IMR-90 (cell line): ENCODE results near the gene FRY. TPM values are rescaled to one million over a fixed set of nuclear protein-coding genes. Genes with fewer than 3 reads are reported as not detected.

ENCODE experiments used
- ATAC-seq: fragments of 200-7000 bp; cut with Tn5 transposase; 2 replicates; pipeline ENCODE4 v1.9.1; 2020; ENCODE audit warnings: low read depth, mild to moderate bottlenecking, moderate library complexity
- BruUV-seq: library from RNA; stranded (reverse); fragments of 400-500 nt; replicated peaks from 2 replicates; lab custom pipeline; 2021; lab: Mats Ljungman, UMichigan
- CTCF ChIA-PET: fragments of 300-600 bp; formaldehyde crosslinking; extraction: SDS; loops from one replicate; lab custom pipeline; 2021; ENCODE audit warnings: antibody characterized with exemption; lab: Yijun Ruan, JAX
- POLR2A ChIA-PET: fragments of 300-600 bp; sonication (Branson Sonifier 250); formaldehyde crosslinking; loops from one replicate; lab custom pipeline; 2022; ENCODE audit warnings: antibody characterized with exemption; ENCODE audit not compliant: unreplicated experiment; lab: Charles Lee
- DNase-seq: peaks from one replicate; pipeline ENCODE4 v3.0.0; 2013
- H2AFZ ChIP-seq: replicated peaks from 2 replicates; pipeline ENCODE3; 2013; ENCODE audit warnings: low read length, mild to moderate bottlenecking; ENCODE audit not compliant: poor library complexity
- H2AK5ac ChIP-seq: 2 replicates; pipeline ENCODE4 v1.6.1; 2013; ENCODE audit warnings: low read depth, low read length, inconsistent platforms
- H2AK9ac ChIP-seq: replicated peaks from 2 replicates; pipeline ENCODE3; 2013; ENCODE audit warnings: mild to moderate bottlenecking, low read depth, low read length, moderate library complexity; ENCODE audit not compliant: poor library complexity
- H2BK120ac ChIP-seq: 2 replicates; pipeline ENCODE4 v1.6.1; 2013; ENCODE audit warnings: low read depth, low read length, inconsistent platforms
- H2BK15ac ChIP-seq: 3 replicates; pipeline ENCODE4 v1.6.1; 2013; ENCODE audit warnings: low read depth, low read length, inconsistent platforms
- H2BK20ac ChIP-seq: 2 replicates; pipeline ENCODE4 v1.6.1; 2013; ENCODE audit warnings: low read depth, mild to moderate bottlenecking, inconsistent platforms, low read length, moderate library complexity
- H2BK5ac ChIP-seq: 2 replicates; pipeline ENCODE4 v1.6.1; 2013; ENCODE audit warnings: mild to moderate bottlenecking, low read depth, low read length, inconsistent platforms; ENCODE audit not compliant: poor library complexity, severe bottlenecking
- H3K14ac ChIP-seq: replicated peaks from 2 replicates; pipeline ENCODE4 v1.6.1; 2013; ENCODE audit warnings: low read depth, low read length, inconsistent platforms
- H3K18ac ChIP-seq: 2 replicates; pipeline ENCODE4 v1.6.1; 2013; ENCODE audit warnings: low read depth, low read length, control low read depth
- H3K23ac ChIP-seq: 2 replicates; pipeline ENCODE4 v1.6.1; 2013; ENCODE audit warnings: low read depth, low read length, inconsistent platforms
- H3K27ac ChIP-seq: 2 replicates; pipeline ENCODE4 v1.5.1; 2013; ENCODE audit warnings: mild to moderate bottlenecking, control low read depth, low read length; ENCODE audit not compliant: insufficient read depth
- H3K27me3 ChIP-seq: 2 replicates; pipeline ENCODE4 v1.6.1; 2013; ENCODE audit warnings: low read length; ENCODE audit not compliant: control insufficient read depth, insufficient read depth
- H3K36me3 ChIP-seq: 2 replicates; pipeline ENCODE4 v1.6.1; 2013; ENCODE audit warnings: low read length, mixed read lengths; ENCODE audit not compliant: control insufficient read depth, insufficient read depth
- H3K4ac ChIP-seq: 2 replicates; pipeline ENCODE4 v1.6.1; 2013; ENCODE audit warnings: low read depth, low read length, inconsistent platforms
- H3K4me1 ChIP-seq: 2 replicates; pipeline ENCODE4 v1.6.1; 2013; ENCODE audit warnings: low read length, mixed read lengths; ENCODE audit not compliant: control insufficient read depth, insufficient read depth
- H3K4me2 ChIP-seq: 2 replicates; pipeline ENCODE4 v1.6.1; 2013; ENCODE audit warnings: low read depth, mild to moderate bottlenecking, control low read depth, low read length, moderate library complexity
- H3K4me3 ChIP-seq: 2 replicates; pipeline ENCODE4 v1.5.1; 2013; ENCODE audit warnings: low read depth, mild to moderate bottlenecking, control low read depth, low read length, moderate library complexity; ENCODE audit not compliant: insufficient read depth
- H3K56ac ChIP-seq: 2 replicates; pipeline ENCODE4 v1.6.1; 2013; ENCODE audit warnings: low read length, inconsistent platforms; ENCODE audit not compliant: insufficient read depth; ENCODE audit errors: extremely low read depth
- H3K79me1 ChIP-seq, 2 experiments: 2 replicates each; pipeline ENCODE4 v1.6.1; 2013; ENCODE audit warnings: low read length in 2 of 2, inconsistent platforms in 1 of 2, low read depth in 1 of 2
- H3K9ac ChIP-seq: 2 replicates; pipeline ENCODE4 v1.6.1; 2013; ENCODE audit warnings: low read depth, low read length, control low read depth
- H3K9me1 ChIP-seq: 2 replicates; pipeline ENCODE4 v1.6.1; 2013; ENCODE audit warnings: low read length, inconsistent platforms; ENCODE audit not compliant: insufficient read depth
- H3K9me3 ChIP-seq: 2 replicates; pipeline ENCODE4 v1.6.1; 2013; ENCODE audit warnings: low read length; ENCODE audit not compliant: control insufficient read depth, insufficient read depth
- H4K20me1 ChIP-seq: 2 replicates; pipeline ENCODE4 v1.6.1; 2013; ENCODE audit warnings: low read length, inconsistent platforms; ENCODE audit not compliant: insufficient read depth
- H4K5ac ChIP-seq: 2 replicates; pipeline ENCODE4 v1.6.1; 2013; ENCODE audit warnings: mild to moderate bottlenecking, low read depth, low read length, control low read depth
- H4K8ac ChIP-seq, 2 experiments: 2 replicates each; pipeline ENCODE4 v1.6.1; 2013; ENCODE audit warnings: low read depth in 2 of 2, low read length in 2 of 2, control low read depth in 1 of 2, inconsistent platforms in 1 of 2
- H4K91ac ChIP-seq: 2 replicates; pipeline ENCODE4 v1.6.1; 2013; ENCODE audit warnings: low read depth, low read length, inconsistent platforms; ENCODE audit not compliant: insufficient read depth
- BHLHE40 ChIP-seq: fragments of 150-350 bp; IDR thresholded peaks from 2 replicates; pipeline ENCODE4 v1.6.1; 2016; ENCODE audit warnings: mild to moderate bottlenecking, low read depth, low read length
- CHD1 ChIP-seq: IDR thresholded peaks from 2 replicates; pipeline ENCODE4 v1.6.1; 2012; ENCODE audit warnings: low read depth, low read length, improper control_type of control experiment
- CTCF ChIP-seq: conservative IDR thresholded peaks from 2 replicates; pipeline ENCODE4 v1.5.1; 2012; ENCODE audit warnings: mild to moderate bottlenecking, low read depth, low read length, improper control_type of control experiment
- ELK1 ChIP-seq: fragments of 150-350 bp; IDR thresholded peaks from 2 replicates; pipeline ENCODE4 v1.6.1; 2016; ENCODE audit warnings: low read depth, mild to moderate bottlenecking, low read length, moderate library complexity, borderline replicate concordance
- FOS ChIP-seq: fragments of 150-350 bp; IDR thresholded peaks from 2 replicates; pipeline ENCODE4 v1.6.1; 2016; ENCODE audit warnings: low read depth, low read length
- MAFK ChIP-seq: IDR thresholded peaks from 2 replicates; pipeline ENCODE4 v1.6.1; 2012; ENCODE audit warnings: low read depth, low read length, improper control_type of control experiment
- MAZ ChIP-seq: IDR thresholded peaks from 2 replicates; pipeline ENCODE4 v1.6.1; 2012; ENCODE audit warnings: low read depth, mild to moderate bottlenecking, low read length, improper control_type of control experiment, moderate library complexity, borderline replicate concordance
- MXI1 ChIP-seq: IDR thresholded peaks from 2 replicates; pipeline ENCODE4 v1.6.1; 2012; ENCODE audit warnings: low read depth, mild to moderate bottlenecking, low read length, moderate library complexity, borderline replicate concordance
- NFE2L2 ChIP-seq: fragments of 150-350 bp; IDR thresholded peaks from 2 replicates; pipeline ENCODE4 v1.6.1; 2016; ENCODE audit warnings: low read depth, mild to moderate bottlenecking, low read length
- POLR2A ChIP-seq: IDR thresholded peaks from 2 replicates; pipeline ENCODE4 v1.6.1; 2012; ENCODE audit warnings: mild to moderate bottlenecking, low read depth, low read length
- RAD21 ChIP-seq: IDR thresholded peaks from 2 replicates; pipeline ENCODE4 v1.6.1; 2012; ENCODE audit warnings: low read length, improper control_type of control experiment
- RCOR1 ChIP-seq: IDR thresholded peaks from 2 replicates; pipeline ENCODE4 v1.6.1; 2012; ENCODE audit warnings: mild to moderate bottlenecking, low read length, improper control_type of control experiment; ENCODE audit not compliant: insufficient replicate concordance
- WGBS, 2 experiments: methylation state at CpG; one replicate each; pipeline versions ENCODE4 v1.1.5 to v1.1.7; 2013; ENCODE audit warnings: missing lambda C conversion rate in 2 of 2; ENCODE audit not compliant: insufficient read length in 1 of 2; ENCODE audit errors: extremely low coverage in 2 of 2; 5-methylcytosine and 5-hydroxymethylcytosine counted together
- dilution Hi-C: fragments of 300-500 bp; cut with HindIII; formaldehyde crosslinking; loops from one replicate; pipeline ENCODE4 v1.14.3; 2018; ENCODE audit warnings: low sequenced_read_pairs; ENCODE audit not compliant: unreplicated experiment
- in situ Hi-C: fragments of 300-500 bp; cut with MboI; formaldehyde crosslinking; loops from 3 replicates; pipeline ENCODE4 v1.14.3; 2019; ENCODE audit warnings: low sequenced_read_pairs, inconsistent platforms, mixed read lengths
- intact Hi-C: fragments of 100-400 bp; cut with micrococcal nuclease; formaldehyde crosslinking; loops from 2 replicates; pipeline ENCODE4 v1.10.0; 2022
- polyA plus RNA-seq, 3 experiments: library from polyadenylated mRNA; depleted of rRNA; stranded (reverse); fragments of >200 nt; gene quantifications; 2 replicates each; pipeline ENCODE4 v1.2.3, GENCODE V29; 2012; ENCODE audit warnings: low replicate concordance in 1 of 3
- total RNA-seq: library from RNA; depleted of rRNA; stranded (reverse); fragments of >200 nt; gene quantifications from 2 replicates; pipeline ENCODE4 v1.2.3, GENCODE V29; 2012

Gene FRY
- total and polyA plus RNA-seq, 2 of the 4 experiments (the other 2 are of a cell fraction): 3.0 to 4.8 TPM

- Histone ChIP-seq H2BK120ac (no peak overlapping the region), H3K9me1 (no peaks in the 10 kb centered on the region), H3K4me2 (no peak overlapping the region), H2AFZ (no peak overlapping the region), H4K91ac (no peak overlapping the region), H3K14ac (no peak overlapping the region), H3K56ac (no peak overlapping the region), H3K36me3 (0 out of 2 replicates have a peak, but pooled peaks cover 7% of the 10 kb centered on the region), H3K9me3 (no peaks in the 10 kb centered on the region), H4K20me1 (no peaks in the 10 kb centered on the region), H2AK9ac (no peak overlapping the region), H3K27ac (no peak overlapping the region), H2BK5ac (no peak overlapping the region), H2BK15ac (no peak overlapping the region), H3K18ac (no peak overlapping the region), H3K4me1 (peaks cover 2% of the 10 kb centered on the region; the same call in 1 of the 2 replicates), H3K79me1 (peaks cover 0 to 2% of the 10 kb centered on the region in 2 experiments; a peak in 2 of 4 replicates), H3K27me3 (no peaks in the 10 kb centered on the region), H4K5ac (no peak overlapping the region), H2AK5ac (no peak overlapping the region), H4K8ac (no peak overlapping the region), H3K9ac (no peak overlapping the region), H3K4me3 (no peak overlapping the region), H3K4ac (no peak overlapping the region), H2BK20ac (no peak overlapping the region), H3K23ac (no peak overlapping the region)
- peak; percentile 2 for DNase-seq
- intact Hi-C loops: no loop called here
- ATAC-seq: no peak
- ChIA-PET CTCF (interaction anchor here (0.6 to 1.1 kb wide), 2 partner anchors 9 to 339 kb away, joined by 3 read pairs; no protein-coding TSS in a partner anchor), POLR2A (no interaction called here)
- dilution Hi-C loops: no loop called here
- no TSS peak for BruUV-seq
- TF ChIP-seq CHD1: no peak
- TF ChIP-seq RAD21: no peak
- TF ChIP-seq POLR2A: no peak
- no peak for TF ChIP-seq MXI1
- no peak for TF ChIP-seq CTCF
- no peak for TF ChIP-seq FOS
- TF ChIP-seq MAFK: no peak
- no peak for TF ChIP-seq MAZ
- no peak for TF ChIP-seq BHLHE40
- TF ChIP-seq RCOR1: no peak
- TF ChIP-seq NFE2L2: no peak
- no peak for TF ChIP-seq ELK1
- no CpG with 5 or more reads among the region's 2 CpGs for WGBS, 2 experiments
- in situ Hi-C loops: no loop called here
Observed at GRCh38 chr13:32334671-32335070, 303.1 kb downstream of the FRY start.
